Measurements from ENCODE around the gene PRKAG3.
"Not testable (repeated sequence)": the region's sequence is repeated elsewhere in the genome, so short reads cannot be mapped to it uniquely, and the experiment has no call there.

Gene PRKAG3

DNA sequence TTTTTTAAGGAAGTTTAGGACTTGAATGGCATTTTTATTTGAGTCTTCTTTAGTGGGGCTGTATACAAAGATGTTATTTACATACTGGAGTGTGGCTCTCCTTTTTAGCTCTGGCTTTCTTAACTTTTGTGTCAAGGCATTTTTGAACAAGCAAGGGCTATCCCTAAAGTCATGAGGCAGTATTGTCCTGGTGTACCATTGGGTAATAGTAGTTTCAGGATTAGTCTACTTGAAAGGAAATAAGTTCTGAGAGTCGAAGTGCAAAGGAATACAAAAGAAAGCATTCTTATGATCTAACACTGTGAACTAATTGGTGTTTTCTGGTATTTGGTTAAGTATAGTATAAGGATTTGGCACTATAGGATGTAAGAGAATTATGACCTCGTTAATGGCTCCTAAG lies 51.6 kb downstream of the PRKAG3 start:
- no peak for DNase-seq

- no peak for DNase-seq
Measured at GRCh38 chr2:218777276-218777990, 54.2 kb downstream of the PRKAG3 start.

DNA sequence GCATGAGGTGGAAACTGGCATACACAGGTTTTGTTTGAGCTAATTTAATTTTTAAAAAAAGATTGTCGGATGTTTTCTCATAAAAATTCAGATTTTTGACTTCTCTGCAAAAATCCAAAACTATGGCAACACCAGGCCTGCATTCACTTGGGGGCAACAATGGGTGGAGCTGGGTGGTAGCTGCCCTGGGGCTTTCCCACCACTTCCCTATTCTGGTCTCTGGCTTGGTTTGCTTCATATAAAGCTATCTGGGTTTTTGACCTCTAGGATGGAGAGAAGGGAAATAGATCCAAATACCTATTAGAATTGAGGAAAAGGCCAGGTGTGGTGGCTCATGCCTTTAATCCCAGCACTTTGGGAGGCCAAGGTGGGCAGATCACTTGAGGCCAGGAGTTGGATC lies 55.1 kb downstream of the PRKAG3 start:
- no peak for DNase-seq

DNA sequence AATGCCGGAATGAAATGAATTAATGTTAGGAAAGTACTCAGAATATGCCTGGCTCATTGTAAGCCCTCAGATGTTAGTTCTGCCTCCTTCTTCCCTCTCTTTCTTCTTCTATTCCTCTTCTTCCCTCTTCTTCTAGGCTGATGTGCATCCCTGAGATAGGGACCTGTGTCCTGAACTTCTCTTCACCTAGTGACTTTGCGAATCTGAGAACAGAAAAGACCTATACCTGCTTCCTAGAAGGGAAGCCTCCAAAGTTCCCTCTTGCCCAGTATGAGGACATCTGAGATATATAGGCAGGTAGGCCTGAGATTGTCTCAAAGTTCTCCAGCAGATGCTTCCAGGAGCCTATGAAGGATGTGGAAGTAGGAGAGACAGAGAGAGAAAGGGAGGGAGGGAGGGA lies 57.7 kb downstream of the PRKAG3 start:
- no peak for DNase-seq

DNA sequence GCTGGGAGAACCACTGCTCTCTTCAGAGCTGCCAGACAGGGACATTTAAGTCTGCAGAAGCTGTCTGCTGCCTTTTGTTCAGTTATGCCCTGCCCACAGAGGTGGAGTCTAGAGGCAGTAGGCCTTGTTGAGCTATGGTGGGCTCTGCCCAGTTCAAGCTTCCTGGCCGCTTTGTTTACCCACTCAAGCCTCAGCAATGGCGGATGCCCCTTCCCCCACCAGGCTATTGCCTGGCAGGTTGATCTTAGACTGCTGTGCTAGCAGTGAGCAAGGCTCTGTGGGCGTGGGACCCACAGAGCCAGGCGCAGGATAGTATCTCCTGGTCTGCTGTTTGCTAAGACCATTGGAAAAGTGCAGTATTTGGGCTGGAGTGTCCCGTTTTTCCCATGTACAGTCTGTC lies 58.8 kb downstream of the PRKAG3 start:
- not testable (repeated sequence) for DNase-seq
